NCI-H2107 treated with DMSO at 0.1 percent for 48 hours (cell line): ENCODE data around the gene OGFOD1.

ENCODE experiments used
- DNase-seq: peaks from one replicate; lab custom pipeline; 2025; ENCODE audit not compliant: unreplicated experiment; lab: John Stamatoyannopoulos, UW

OGFOD1 gene

DNA sequence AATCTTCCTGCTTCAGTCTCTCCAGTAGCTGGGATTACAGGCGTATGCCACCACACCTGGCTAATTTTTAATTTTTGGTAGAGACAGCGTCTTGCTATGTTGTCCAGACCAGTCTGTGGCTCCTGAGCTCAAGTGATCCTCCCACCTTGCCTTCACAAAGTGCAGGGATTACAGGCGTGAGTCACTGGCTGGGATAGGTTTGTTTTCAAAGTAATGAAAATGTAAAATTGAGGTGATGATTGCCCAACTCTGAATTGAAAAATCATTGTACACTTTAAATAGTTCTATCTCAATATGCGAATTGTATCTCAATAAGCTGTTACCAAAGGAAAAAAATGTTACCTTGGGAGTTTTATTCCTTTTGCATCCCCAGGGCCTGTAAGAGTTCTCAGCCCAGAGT lies 24.8 kb upstream of the OGFOD1 start:
- DNase-seq, result no peak

DNA sequence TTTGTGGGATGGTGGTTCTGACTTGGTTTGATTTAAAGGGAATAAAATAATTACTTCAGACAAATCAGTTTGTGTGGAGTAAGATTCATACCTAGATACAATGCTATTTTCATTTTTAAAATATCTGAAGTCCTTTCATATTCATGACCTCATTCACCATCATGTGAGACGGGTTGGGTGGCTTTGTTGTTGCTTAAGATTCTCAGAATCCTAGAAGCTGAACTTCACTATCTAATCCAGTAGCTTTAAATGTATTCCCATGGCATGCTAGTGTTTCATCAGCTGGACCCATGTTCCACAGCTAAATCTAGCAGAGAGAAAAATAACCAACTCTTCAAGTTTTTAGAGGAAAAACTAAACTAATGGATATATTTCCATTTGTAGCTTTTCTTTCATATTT lies 23.3 kb upstream of the OGFOD1 start:
- DNase-seq, result no peak

DNA sequence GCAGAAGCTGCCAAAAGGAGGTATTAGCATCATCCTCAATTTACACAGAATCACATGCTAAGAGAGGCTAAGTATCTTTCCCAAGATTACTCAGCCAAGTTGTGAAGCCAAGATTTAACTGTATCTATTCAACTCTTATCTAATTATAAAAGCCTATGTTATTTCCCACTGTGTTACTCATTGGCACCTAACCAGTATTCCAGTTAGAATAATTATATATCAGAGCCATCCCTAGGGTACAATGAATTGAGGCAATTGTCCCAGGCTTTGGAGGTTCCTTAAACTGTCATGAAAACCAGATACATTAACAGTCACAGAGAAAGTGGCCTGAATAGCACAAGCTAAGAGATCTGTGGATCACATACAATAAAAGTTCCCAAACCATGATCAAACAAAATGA lies 15.1 kb upstream of the OGFOD1 start:
- no peak for DNase-seq

DNA sequence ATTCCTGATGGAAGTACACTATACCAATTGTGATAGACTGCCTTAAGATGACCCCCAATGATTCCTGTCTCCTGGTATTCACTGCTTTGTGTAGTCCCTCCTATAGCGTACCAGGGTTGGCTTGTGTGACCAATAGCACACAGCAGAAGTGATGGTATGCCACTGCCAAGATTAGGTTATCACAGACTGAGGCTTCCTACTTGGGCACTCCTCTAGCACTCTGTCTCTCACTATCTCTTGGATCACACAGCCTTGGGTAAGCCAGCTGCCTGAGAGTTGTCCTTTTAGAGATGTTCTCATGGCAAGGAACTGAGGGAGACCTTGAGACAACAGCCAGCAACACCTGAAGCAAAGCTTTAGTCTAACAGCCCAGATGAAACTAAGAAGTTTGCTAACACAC lies 13.3 kb upstream of the OGFOD1 start:
- DNase-seq, result no peak

DNA sequence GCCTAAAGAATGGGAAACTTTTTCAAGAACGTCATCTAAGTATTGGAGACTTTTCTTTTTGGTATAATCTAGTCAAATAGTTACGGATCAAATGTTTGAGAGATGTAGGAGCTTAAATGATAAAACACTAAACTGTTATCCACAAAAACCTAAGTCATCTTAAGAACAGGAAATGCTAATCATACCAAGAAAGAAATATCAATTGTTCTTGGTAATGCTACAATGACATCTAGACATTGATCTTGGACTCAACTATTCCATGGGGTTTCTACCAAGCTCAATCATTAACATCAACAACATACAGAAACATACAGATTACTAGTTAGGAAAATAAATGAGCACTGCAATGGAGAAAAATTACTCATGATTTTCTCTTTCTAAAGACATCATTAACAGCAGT lies 4.1 kb upstream of the OGFOD1 start:
- DNase-seq, result no peak

DNA sequence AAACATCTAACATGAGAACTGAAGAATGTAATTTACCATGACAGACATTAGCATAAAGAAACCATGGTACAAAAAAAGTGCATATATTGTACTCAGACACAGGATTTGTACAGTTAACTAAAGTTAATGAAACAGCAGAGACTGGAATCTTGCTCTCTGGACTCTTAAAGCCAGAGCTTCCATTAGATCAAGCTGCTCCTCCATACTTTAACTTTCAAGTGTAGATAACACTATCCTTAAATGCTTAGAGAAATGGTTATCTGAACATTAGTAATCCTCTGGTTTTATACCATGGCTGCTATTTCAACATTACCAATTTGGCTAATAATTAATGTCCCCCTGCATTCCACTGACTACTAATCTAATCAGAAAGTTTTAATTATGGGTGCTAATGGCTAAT lies 3.3 kb upstream of the OGFOD1 start:
- DNase-seq, result no peak

DNA sequence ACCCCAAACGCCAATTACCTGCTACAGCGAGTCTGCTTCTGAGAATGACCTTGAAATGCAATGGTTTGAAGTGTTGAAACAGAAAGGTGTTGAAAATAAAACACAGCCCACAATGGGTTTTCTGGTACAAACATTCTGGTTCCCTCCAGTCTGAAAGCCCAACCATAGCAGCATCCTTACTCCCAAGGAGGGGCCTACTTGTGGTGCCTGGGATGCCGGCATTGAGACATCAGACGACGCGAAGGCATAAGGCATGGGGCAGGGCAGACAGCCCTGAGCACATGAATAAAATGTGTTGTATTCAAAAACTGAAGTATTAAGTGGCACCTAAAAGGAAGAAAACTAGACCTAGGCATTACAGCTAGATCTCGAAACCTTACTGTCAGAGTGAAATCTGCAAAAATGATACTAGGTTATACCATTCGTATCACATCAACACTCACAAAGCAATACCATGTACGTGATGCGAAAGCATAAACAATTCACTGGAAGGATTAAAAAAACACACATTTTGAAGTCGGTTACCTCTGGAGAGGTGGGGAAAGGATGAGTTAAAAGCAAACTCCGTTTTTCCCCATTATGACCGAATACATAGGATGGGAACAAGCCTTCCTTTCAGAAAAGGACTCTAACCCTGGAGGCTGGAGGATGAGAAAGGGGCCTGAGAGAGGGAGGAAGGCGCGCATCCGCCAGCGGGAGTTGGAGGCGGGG lies 924 bp upstream of the OGFOD1 start:
- DNase-seq, result no peak

DNA sequence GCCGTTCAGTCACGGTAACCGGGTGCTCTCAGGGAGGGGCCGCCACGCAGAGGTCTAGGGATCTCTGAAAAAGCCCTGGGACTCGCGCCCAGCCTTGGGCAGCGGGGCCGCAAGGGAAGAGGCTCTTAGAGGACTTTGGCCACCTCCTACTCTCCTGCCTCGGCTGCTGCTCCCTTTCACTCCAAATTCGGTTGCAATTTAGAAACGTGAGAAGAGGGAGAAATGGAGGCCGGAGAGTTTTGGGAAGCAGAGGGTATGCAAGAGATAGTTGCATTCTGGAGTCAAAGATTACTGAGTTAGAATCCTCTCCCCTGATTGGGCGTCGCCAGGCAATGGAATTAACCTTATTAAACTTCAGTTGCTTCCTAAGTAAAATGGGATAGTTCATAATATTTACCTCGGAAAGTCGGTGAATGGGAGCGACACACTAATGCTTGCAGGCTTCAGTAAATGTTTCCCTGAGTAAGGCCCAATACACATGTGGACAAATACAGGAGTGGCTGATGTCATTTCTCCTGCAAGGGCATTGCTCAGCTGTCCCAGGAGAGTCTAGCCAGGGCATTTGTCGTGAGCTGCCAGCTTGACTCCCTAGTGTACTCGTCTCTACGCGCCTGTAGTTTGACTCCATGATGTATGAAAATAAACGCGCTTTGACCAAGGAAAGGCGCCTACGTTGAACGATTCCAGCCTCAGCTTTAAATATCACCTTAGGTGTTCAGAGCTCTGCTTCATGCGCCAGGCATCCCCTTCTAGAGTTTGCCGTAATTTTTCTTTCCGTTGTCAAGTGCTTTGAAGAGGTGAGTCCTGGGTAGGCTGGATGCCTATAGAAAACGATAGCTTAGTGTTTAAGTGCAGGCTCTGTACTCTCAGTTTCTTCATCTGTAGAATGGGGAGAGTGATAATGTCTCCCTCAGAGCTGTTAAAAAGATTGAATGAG lies 667 bp downstream of the OGFOD1 start:
- DNase-seq, result peak; percentile 39

DNA sequence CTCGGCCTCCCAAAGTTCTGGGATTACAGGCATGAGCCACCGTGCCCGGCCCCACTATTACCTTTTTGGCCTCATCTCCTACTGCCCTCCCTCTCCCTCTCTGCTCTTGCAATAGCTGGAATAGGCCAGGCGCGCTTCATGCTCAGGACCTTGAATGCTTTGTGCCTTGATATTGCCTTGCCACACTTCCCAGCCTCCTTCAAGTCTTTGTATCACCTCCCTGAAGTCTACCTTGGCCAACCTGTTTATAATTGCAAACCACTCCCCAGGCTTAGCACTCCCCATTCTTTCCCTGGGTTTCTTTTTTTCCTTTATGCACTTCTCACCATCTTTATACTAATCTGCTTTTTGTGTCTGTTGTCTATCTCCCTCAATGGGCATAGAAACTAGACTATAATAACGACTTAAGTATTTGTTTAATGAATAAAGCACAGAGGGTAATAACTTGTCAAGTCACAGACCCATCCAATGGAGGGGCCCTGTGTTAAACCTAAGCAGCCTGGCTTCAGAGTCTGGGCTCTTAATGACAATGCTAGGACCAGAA lies 6.6 kb downstream of the OGFOD1 start:
- DNase-seq, result no peak

DNA sequence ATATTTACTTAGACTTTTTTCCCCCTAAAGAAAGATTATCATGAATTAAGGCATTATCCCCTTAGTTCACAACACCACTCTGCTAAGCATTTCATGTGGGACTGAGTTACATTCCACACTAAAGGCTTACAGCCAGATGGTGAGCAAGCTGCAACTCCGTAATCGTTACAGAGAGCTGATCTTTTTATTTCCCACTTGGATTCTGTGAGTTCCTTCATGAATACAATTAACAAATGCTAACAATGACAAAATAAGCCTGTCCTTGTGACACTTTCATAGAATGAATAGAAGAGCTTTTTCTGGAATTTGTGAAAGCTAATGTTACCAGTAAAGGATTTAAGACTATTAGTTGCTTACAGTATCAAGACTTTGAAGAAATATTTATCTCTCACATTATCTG lies 8.7 kb downstream of the OGFOD1 start:
- no peak for DNase-seq

DNA sequence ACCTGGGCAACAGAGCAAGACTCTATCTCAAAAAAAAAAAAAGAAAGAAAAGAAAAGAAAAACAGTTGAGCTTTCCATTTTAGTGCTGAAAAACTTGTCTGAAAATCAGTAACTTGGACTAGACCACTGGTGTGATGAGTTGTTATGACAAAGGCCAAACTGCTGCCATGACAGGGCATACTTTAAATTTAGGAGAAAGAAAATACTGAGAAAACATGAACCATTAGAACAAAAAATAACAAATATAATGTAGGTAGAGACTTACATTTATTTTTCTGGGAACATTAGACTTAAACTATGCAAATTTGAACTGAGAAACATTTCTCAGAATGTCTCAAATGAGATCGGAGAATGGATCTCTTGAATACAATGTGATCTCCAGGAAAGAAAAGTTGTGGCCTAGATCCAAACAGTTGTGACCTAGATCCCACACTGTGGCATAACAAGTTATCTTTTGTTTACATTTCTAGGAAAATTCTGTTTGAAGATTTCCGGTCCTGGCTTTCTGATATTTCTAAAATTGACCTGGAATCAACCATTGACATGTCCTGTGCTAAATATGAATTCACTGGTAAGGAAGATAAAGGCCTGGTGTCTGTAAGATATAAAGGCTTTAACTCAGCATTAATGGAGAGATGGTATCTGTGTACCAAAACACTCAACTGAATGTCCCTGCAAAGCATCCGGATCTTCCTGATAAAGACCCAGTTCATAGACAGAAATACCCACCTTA lies 10.9 kb downstream of the OGFOD1 start:
- DNase-seq, result no peak

DNA sequence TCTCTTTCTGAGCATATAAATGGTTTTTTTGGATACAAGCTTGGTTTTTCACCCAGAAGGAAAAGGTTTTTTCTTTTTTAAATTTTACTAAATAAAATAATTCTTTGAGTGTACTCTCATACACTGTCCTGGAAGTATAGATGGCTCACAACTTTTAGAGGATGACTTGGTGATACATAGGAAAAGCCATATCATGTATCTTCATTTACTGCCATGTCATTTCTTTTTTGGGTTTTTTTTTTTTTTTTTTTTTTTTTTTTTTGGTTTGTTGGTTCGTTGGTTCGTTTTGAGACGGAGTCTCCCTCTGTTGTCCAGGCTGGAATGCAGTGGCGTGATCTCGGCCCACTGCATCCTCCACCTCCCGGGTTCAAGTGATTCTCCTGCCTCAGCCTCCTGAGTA lies 11.8 kb downstream of the OGFOD1 start:
- DNase-seq, result no peak

DNA sequence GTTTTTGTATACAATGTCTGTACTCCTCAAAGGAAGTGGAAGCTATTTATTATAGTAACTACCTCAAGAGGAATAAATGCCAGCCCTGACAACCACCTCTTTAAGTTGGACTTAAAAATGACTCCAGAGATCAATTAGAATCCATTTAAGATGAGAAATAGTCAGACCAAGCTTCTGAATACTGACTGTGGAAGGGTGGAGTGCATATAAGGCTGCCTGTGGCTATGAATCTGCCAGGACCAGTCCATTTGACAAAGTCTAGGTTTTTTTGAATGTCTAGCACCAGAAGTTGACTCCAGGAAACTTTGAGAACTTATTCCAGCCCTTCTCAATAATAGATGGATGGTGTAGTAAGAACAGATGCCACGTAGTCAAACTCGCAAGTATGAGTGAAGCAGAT lies 15.0 kb downstream of the OGFOD1 start:
- DNase-seq, result no peak

DNA sequence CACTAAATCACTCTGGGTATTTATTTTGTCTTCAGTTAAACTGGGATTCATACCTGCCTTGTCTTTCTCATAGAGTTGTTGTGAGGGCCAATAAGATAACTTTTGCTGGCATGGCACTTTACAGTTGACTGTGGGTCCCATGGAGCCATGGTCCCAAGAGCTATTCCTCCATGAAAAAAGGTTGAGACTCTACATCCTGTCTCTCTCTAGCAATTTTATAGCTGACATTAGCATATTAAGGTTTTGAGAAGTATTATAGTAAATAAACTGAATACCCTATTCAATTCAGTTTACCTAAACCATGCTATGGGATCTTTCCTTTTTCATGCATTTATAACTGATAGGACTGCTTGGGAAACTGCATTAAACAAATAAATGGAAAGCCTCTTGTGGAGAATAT lies 17.4 kb downstream of the OGFOD1 start:
- DNase-seq, result no peak

DNA sequence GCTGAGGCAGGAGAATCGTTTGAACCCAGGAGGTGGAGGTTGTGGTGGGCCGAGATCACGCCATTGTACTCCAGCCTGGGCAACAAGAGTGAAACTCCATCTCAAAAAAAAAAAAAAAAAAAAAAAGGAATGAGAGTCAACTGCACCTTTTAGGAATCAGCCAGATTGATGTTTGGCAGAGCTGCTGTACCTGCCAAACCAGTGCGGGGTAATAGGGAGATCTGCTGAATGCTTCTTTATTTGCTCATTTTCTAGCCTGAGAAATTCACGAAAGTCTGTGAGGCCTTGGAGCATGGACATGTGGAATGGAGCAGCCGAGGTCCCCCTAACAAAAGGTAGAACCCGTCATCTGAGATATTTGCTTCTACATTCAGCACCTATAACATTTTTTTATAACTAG lies 18.4 kb downstream of the OGFOD1 start:
- DNase-seq, result no peak

DNA sequence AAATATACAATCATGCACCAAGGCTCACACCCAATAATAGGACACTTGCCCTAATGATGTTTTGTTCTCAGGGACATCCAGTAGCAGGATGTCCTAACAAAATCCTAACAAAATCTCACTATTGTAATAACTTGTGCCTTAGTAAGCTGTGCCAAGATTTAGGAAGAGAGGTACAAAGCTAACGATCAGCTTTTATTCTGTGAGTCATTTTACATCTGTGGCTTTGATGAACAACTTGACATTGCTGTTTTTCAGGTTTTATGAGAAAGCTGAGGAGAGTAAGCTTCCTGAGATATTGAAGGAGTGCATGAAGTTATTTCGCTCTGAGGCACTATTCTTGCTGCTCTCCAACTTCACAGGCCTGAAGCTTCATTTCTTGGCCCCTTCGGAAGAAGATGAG lies 18.9 kb downstream of the OGFOD1 start:
- DNase-seq, result no peak

DNA sequence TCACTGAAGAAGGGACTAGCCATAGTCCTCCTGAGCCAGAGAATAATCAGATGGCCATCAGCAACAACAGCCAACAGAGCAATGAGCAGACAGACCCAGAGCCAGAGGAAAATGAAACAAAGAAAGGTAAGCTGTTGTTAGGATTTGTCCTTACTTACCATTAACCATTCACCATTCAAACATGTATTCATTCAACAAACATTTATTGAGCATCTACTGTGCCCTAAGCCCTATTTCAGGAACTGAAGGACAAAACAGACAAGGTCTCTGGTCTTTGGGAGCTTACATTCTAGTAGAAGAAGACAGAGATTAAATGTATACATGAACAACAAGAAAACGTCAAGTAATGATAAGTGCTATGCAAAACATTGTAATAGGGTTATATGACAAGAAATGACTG lies 19.3 kb downstream of the OGFOD1 start:
- no peak for DNase-seq

DNA sequence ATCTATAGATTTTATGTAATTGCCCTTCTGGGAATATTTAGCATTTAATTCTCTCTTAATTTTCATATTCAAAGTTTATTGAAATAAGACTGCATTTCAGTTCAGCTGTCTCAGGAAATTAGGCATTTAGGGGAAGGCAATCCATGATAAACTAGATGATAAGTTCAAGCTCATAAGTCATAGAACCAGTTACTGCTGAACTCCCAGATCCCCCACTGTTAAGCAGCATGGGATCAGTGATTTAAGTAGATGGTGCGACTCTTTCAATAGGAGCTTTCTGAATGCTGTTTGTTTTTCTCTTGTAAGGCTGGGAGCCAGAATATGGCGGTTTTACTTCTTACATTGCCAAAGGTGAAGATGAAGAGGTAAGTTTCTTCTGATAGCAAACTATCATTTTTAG lies 23.8 kb downstream of the OGFOD1 start:
- no peak for DNase-seq

DNA sequence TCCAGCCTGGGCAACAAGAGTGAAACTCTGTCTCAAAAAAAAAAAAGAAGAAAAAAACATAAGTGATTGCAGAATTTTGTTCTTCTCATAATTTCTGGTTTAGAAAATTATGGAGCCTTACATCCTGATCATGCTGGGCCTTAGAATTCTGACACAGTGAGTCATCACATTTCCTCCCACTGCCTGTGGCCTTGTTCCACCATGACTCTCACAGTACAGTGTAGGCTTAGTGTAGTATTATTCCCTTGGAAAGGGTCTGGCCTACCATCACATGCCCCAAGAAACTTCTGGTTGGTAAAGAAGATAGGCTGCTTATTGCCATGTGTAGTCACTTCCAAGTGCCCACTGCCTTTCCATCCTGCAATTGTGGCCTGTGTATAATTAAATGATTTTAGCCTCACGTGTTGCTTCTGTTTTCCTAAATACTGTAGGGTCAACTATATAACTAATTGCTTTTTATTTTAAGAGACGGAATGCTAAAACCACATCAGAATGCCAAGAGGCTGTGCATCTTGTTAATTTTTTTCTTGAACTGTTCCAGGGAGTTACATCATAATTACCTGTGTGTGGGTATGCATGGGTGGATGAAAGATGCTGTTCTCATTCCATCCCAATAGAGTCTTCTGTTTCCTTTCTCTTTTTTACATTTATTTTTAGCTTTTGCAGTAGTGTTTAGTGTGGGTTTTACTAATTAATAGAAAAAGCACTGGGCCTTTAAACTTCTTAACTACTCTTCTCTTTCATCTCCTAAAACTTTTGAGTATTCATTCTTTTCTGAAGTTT lies 25.9 kb downstream of the OGFOD1 start:
- DNase-seq, result no peak

DNA sequence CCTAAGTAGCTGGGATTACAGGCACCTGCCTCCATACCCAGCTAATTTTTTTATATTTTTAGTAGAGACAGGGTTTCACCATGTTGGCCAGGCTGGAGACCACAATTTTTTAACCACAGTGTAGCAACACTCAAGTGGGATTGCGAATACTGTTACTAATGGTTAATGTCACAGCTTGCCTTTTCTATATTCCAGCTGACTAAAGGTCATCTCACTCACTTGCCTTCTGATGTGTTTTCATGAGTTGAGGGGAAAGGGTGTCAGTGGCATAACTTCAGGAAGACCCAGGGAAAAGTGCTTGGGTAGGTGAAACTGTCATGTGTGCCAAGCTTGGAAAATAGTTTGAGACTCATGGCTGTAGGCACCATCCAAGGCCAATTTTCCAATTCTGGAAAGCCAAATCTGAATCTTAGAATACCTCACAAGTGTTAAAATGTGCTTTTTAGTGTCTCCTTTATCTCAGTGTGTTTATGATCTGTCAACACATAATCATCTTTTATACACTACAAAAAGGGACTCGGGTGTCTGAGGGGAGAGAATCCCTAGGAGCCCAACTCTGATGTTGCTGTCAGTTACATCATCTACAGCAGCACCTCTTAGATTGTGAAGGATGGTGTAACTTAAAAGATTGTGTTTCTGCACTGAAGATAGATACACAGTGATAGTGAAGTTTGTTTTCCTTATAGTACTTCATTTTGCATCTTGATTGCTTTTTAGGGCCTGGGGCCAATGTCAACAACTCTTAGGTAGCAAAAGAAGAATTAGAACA lies 27.1 kb downstream of the OGFOD1 start:
- no peak for DNase-seq
